Fibroblast of lung (primary cell): ENCODE measurements around the gene WDR48.

ENCODE experiments used
- EZH2 ChIP-seq: IDR thresholded peaks from 2 replicates; pipeline ENCODE4 v1.5.1; 2012; ENCODE audit warnings: low read length, control low read depth, mild to moderate bottlenecking; ENCODE audit errors: missing control alignments
- TF ChIP-seq, protein P1 (sequence below), 2 donors: IDR thresholded peaks in 1 of 2; conservative IDR thresholded peaks in 1 of 2; 1 replicate in 1 of 2; 2 replicates in 1 of 2; pipeline ENCODE4 v1.5.1; 2011 to 2012; ENCODE audit warnings: low read length in 2 of 2, control low read depth in 1 of 2, inconsistent platforms in 1 of 2, low read depth in 1 of 2, mild to moderate bottlenecking in 1 of 2

- TF ChIP-seq EZH2, result no peak
- TF ChIP-seq, protein P1, sequence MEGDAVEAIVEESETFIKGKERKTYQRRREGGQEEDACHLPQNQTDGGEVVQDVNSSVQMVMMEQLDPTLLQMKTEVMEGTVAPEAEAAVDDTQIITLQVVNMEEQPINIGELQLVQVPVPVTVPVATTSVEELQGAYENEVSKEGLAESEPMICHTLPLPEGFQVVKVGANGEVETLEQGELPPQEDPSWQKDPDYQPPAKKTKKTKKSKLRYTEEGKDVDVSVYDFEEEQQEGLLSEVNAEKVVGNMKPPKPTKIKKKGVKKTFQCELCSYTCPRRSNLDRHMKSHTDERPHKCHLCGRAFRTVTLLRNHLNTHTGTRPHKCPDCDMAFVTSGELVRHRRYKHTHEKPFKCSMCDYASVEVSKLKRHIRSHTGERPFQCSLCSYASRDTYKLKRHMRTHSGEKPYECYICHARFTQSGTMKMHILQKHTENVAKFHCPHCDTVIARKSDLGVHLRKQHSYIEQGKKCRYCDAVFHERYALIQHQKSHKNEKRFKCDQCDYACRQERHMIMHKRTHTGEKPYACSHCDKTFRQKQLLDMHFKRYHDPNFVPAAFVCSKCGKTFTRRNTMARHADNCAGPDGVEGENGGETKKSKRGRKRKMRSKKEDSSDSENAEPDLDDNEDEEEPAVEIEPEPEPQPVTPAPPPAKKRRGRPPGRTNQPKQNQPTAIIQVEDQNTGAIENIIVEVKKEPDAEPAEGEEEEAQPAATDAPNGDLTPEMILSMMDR (conservative IDR thresholded peaks at IDR 0.05 in 1 of 2, IDR thresholded peaks at IDR 0.05 in 1 of 2; ENCODE audit: low read depth in 1 of 2, low read length in 2 of 2), result no peak
Measured at GRCh38 chr3:39098473-39099000, 46.7 kb downstream of the WDR48 start.
